GM10847 (cell line): Measurements from ENCODE around the gene PADI4.

Experiments used
- POLR2A ChIP-seq: IDR thresholded peaks from 2 replicates; pipeline ENCODE4 v1.6.1; 2011; ENCODE audit not compliant: insufficient read length; ENCODE audit errors: extremely low read depth

The PADI4 gene, protein sequence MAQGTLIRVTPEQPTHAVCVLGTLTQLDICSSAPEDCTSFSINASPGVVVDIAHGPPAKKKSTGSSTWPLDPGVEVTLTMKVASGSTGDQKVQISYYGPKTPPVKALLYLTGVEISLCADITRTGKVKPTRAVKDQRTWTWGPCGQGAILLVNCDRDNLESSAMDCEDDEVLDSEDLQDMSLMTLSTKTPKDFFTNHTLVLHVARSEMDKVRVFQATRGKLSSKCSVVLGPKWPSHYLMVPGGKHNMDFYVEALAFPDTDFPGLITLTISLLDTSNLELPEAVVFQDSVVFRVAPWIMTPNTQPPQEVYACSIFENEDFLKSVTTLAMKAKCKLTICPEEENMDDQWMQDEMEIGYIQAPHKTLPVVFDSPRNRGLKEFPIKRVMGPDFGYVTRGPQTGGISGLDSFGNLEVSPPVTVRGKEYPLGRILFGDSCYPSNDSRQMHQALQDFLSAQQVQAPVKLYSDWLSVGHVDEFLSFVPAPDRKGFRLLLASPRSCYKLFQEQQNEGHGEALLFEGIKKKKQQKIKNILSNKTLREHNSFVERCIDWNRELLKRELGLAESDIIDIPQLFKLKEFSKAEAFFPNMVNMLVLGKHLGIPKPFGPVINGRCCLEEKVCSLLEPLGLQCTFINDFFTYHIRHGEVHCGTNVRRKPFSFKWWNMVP

DNA sequence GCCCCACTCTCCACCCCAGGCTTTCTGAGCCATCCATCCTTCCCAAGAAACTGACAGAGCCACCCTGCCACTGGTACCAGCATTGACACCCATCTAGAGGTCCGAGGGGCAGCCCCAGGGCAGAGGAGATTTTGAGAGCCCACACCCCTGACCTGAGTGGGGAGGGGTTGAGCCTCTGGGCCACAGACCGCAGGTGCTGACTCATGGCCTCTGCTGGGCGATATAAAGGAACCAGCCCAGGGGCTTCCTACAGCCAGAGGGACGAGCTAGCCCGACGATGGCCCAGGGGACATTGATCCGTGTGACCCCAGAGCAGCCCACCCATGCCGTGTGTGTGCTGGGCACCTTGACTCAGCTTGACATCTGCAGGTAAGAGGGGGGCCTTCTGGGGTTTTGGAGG is at the start of gene PADI4:
TSS of gene PADI4 (plus strand) at position 252 of the 400 bp plus-strand sequence. CDS start at position 278, 26 bp downstream.
- TF ChIP-seq POLR2A: no peak

DNA sequence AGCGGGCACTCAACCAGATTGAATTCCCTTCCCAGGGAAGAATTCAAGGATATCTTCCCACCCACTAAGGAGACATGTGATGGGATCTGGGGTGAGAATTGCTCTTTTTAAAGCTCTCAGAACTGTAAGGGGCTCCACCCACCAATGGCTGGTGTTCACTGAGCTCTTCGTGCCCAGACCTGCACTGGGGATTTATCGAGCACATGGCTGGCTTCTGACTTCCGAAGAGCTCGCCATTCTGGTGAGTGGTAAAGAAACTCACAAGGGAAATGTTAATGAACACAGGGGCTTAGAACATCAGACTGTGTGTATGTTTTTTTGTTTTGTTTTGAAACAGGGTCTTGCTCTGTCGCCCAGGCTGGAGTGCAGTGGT is 49.3 kb upstream of the PADI4 start:
- TF ChIP-seq POLR2A: no peak

DNA sequence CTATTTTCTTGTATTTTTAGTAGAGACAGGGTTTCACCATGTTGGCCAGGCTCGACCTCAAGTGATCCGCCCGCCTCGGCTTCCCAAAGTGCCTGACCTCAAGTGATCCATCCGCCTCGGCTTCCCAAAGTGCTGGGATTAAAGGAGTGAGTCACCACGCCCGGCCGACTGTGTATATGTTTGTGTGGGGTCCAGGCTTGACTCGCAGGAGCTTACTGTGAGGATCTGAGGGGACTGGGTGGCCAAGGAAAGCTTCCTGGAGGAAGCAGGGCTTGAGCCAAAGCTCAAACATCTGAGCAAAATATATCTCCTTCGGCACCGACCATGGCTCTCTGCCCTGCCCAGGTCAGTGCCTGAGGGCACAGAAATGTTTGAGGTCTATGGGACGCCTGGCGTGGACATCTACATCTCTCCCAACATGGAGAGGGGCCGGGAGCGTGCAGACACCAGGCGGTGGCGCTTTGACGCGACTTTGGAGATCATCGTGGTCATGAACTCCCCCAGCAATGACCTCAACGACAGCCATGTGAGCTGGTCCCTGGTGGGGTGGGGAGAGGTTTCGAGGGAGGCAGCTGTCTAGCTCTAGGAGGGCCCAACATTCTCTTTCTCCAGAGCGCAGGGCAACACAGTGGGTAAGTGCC is 48.6 kb upstream of the PADI4 start:
- TF ChIP-seq POLR2A: no peak

DNA sequence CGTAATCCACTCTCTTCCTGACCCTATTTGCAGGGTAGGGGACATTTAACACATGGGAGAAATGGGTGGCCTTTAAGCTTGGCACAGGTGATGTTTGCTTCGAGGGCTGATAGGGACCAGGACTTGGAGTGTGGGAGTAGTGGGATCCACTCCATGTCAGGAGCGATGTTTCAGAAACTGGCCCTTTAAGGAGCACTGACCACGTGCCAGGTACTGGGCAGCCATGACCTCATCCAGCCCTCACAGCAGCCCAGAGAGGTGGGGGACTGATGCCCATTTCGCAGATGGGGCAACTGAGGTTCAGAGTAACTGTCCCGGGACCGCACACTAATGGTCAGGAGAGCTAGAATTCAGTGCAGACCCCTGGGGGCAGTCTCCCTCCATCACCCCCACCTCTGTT is 47.7 kb upstream of the PADI4 start:
- no peak for TF ChIP-seq POLR2A

DNA sequence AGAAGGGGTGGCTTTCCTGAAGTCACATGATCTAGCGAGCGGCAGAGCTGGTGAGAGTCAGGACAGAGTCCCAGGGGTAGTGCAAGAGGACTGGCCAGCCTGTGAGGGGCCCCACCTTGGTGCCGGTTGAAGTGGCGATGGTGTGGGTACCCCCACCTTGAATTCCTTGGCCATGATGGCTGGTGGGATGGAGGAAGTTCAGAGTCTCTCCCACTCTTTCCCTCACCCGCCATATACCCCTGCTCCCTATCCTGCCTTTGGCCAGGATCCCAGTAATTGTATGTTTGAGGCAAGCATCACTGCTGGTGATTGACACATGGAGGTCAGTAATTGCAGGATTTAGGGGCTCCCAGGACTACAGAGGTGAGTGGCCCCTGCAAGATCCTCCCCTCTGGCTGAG is 47.3 kb upstream of the PADI4 start:
- TF ChIP-seq POLR2A: no peak

DNA sequence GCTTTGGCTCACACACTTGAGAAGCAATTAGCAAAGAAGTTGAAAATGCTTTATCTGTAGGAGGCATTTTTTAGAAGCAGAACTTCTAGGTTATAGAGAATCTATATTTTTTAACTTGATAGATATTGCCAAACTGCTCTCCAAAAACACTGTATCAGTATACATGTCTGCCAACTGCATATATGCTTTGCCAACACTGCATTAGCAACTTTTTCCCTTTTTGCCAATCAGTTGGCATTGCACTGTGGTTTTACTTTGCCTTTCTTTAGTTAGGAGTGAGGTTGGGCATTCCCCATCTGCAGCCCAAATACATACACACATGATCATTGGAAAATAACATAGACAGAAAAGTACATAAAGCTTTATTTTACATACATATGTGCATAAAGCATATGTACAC is 44.1 kb upstream of the PADI4 start:
- TF ChIP-seq POLR2A: no peak

DNA sequence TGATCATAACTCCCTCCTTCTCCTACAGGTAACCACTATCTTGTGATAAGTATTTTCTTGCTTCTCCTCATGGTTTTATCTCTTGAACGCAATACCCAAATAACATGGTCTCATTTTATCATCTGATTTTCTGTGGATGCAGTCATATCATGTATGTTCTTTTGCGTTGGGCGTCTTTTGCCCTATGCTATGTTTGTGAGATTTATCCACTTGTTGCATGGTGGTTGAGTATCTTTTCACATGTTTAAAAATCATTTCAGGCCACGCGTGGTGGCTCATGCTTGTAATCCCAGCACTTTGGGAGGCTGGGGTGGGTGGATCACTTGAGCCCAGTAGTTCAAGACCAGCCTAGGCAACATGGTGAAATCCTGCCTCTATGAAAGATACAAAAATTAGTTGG is 43.5 kb upstream of the PADI4 start:
- TF ChIP-seq POLR2A: no peak

DNA sequence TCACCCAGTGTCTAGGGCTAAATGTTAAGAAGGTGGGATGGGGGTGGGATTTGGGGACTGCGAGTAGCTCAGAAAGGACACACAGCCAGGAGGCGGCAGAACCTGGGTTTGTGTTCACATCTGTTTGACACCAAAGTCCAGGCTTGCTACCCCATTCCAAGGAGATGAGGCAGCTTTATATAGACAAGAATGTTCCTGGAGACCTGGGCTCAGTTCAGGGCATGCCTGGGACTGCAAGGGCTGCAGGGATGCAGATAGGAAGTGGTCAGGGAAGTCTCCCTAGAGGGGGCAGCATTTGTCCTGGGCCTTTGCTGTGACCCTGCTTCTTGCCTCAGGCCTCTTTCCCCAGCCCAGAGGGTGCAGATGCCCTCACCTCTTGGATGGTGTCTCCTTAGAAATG is 42.8 kb upstream of the PADI4 start:
- TF ChIP-seq POLR2A: no peak

DNA sequence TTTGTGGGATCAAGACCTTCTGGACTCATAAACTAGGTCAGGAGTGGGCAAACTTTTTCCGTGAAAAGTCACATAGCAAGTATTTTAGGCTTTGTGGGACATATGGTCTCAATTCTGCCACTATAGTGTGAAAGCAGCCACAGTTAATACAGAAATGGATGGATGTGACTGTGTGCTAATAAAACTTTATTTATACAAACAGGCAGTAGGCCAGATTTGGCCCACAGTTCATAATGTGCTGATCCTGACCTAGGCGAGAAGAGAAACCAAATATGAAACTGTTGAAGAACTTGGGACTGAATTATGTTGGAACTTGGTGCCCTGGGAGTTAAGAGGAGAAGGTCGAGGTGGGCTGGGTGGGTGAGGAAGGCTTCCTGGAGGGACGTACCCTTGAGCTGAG is 42.0 kb upstream of the PADI4 start:
- no peak for TF ChIP-seq POLR2A

DNA sequence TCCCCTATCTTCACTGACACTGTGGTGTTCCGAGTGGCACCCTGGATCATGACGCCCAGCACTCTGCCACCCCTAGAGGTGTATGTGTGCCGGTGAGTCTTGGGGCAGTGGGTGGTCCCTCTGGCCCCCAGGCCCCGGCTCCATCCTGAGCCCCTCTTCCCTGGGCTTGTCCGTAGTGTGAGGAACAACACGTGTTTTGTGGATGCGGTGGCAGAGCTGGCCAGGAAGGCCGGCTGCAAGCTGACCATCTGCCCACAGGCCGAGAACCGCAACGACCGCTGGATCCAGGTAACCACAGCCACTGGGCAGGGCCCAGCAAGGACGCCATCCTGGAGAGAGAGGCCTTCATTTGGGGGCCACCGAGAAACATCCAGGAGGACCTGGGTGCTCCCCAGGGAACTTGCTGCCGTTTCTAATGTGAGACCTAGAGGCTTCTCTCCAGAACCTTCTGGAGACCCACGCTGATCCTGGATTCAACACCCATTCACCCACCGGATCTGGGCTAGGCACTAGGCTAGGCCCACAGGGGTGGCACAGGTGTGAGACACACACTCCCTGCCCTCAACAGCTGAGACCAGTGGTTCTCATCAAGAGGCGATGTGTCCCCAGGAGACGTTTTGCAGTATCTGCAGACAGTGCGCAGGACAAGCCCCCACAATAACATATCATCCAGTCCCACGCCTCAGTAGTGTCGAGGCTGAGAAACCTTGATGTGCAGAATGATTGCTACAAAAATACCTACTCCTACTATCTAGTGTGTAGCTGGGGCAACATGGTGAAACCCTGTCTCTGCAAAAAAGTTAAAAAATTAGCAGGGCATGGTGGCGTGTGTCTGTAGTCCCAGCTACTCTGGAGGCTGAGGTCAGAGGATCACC is 36.9 kb upstream of the PADI4 start:
- no peak for TF ChIP-seq POLR2A

DNA sequence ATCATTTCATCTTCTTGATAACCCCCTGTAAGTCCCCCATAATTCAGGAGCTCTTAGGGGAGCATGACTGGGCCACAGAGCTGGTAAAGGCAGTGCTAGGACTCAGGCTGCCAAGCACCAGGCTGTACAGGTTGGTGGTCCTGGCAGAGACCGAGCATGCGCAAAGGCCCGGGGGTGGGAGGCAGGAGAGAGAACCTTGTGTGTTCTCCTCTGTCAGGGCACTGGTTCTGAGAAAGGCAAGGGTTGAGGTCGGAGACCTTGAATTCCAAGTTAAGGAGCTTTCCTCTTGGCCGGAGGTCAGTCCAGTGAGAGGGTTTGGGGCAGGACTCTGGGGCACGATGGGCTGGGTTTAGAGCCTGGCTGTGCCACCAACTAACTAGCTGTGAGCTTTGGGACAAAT is 35.9 kb upstream of the PADI4 start:
- no peak for TF ChIP-seq POLR2A

DNA sequence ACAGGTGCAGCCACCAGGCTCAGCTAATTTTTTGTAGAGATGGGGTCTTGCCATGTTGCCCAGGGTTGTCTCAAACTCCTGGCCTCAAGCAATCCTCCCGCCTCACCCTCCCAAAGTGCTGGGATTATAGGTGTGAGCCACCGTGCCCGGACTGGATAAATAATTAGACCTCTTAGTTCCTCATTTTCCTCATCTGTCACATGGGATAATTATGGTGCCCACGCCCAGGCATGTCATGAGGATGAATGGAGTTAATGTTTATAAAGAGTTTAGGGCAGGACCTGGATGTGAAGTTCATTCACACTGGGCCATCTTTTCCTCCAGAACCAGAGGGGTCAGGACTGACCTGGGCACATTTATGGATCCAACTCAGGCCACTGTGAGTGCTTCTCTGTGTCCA is 35.4 kb upstream of the PADI4 start:
- no peak for TF ChIP-seq POLR2A

DNA sequence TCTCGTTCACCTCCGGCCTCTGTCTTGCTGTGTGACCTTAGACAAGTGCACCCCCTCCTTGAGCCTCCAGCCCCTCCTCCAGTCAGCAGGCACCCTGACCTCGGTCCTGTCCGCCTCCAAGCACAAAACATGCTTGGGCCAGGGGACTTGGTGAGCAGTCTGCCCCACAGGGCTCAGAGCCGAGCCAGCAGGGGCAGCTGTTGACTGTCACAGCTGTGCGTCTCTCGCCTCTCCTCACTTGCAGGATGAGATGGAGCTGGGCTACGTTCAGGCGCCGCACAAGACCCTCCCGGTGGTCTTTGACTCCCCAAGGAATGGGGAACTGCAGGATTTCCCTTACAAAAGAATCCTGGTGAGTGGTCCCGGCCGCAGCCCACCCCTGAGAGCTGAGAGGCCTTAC is 34.9 kb upstream of the PADI4 start:
- no peak for TF ChIP-seq POLR2A

DNA sequence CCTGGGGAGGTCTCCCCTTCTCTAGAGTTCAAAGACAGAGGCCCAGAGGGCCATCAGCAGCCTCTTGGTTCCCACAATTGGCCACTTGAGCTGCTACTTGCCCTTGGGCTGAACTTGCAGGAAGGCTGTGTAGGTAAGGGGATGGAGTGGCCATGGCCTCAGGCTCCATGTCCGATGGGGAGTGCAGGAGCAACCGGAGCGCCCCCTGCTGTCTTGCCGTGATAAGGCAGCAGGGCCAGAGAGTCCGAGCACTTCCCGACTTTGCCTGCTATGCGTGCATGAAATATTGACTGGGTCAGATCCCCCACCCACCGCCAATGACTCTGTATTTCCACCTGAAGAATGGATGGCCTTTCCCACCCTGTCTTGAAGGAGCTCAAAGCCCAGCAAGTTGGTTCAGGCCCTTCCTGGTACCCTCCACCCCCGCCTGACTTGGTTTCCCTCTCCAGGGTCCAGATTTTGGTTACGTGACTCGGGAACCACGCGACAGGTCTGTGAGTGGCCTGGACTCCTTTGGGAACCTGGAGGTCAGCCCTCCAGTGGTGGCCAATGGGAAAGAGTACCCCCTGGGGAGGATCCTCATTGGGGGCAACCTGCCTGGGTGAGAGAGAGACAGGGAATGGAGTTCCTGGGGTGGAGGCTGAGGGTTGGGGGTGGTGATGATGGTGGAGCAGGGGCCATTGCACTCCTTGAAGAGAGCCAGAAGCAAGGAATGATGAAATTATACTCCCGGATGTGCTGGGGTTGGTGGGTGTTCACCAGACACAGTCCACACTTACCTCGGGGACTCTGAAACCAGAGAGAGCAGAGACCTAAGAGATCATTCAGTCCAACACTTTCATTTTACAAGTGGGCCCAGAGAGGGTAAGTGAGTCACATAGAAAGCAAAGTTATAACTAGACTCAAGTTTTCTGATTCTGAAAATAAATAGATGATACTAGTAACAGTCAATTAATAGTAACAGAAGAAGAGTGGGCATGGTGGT is 33.5 kb upstream of the PADI4 start:
- TF ChIP-seq POLR2A: no peak

DNA sequence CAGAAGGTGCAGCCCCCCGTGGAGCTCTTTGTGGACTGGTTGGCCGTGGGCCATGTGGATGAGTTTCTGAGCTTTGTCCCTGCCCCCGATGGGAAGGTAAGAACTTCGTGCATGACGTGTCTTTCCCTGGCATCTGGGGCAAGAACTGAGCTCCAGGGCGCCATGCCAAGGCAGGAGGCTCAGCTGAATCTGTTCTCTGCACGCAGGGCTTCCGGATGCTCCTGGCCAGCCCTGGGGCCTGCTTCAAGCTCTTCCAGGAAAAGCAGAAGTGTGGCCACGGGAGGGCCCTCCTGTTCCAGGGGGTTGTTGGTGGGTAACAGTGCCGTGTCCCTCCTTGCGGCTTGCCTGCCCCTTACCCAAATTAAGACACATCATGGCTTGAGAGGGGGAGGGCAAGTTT is 31.4 kb upstream of the PADI4 start:
- no peak for TF ChIP-seq POLR2A
